Sigmoid colon (tissue), 4 donors: Measurements from ENCODE around the gene DUT.

Experiments used
- CTCF ChIP-seq, 4 experiments: fragments of 450-650 bp in 3 of 4; fragments of 200-600 bp in 1 of 4; IDR thresholded peaks; one replicate each; pipeline ENCODE4 v1.5.1; 2016 to 2019; ENCODE audit warnings: antibody characterized with exemption in 4 of 4, mild to moderate bottlenecking in 3 of 4, moderate library complexity in 2 of 4
- POLR2A ChIP-seq, 2 donors: fragments of 450-650 bp; IDR thresholded peaks; one replicate each; pipeline ENCODE4 v1.6.1; 2016; ENCODE audit warnings: antibody characterized with exemption in 2 of 2, mild to moderate bottlenecking in 2 of 2, moderate library complexity in 2 of 2
- POLR2AphosphoS5 ChIP-seq, 4 donors: sonication (generic); formaldehyde crosslinking; IDR thresholded peaks; one replicate each; pipeline ENCODE4 v1.6.1; 2017; ENCODE audit warnings: antibody characterized with exemption in 4 of 4

- TF ChIP-seq CTCF (IDR thresholded peaks at IDR 0.05): no peak
- TF ChIP-seq POLR2A (IDR thresholded peaks at IDR 0.05): no peak
- no peak for TF ChIP-seq POLR2AphosphoS5 (IDR thresholded peaks at IDR 0.05)
Observed at GRCh38 chr15:48363474-48363873, 32.2 kb downstream of the DUT start.
